ENCODE data around the gene B3GNT3. TPM values are rescaled to one million over a fixed set of nuclear protein-coding genes. Genes with fewer than 3 reads are reported as not detected.

The B3GNT3 gene
- total RNA-seq, 2 donors from 2014 or later = 5.2 to 11.9 TPM

DNA sequence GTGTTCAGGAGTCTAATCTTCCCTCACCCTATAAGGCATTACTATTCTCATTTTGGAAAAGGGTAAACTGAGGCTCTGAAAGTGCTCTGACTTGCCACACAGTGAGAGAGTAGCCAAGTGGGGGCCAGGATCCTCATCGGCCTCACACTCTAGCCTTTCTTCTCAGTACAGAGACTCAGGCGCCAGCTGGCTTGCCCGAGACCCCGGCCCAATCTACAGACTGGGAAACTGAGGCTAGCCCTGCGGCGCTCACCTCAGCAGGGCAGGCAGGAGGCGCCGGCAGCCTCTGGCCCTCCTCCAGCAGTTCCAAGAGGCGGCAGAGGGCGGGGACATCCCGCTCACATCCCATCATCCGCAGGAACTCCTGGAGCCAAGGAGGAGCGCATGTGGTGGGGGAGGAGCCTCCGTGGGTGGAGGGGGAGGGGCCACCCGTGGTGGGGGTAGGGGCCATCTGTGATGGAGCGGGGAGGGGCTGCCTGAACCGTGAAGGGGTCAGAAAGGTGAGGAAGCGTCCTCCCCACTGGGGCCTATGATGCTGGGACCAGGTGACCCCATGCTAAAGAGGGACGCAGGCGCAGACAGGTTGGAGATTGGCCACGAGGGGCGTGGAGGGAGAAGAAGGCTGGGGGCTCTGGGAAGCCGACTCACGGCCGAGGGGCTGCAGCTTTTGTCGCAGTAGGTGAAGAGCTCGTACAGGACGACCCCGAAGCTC, 35.1 kb downstream of the B3GNT3 start:
- Histone ChIP-seq H3K4me1 (replicated peaks) (no peaks in the 10 kb centered on the region), H3K4me3 (peak overlapping the region in 1 of 2 donors; percentile 10), H3K36me3 (no peaks in the 10 kb centered on the region), H3K9me3 (no peaks in the 10 kb centered on the region), H3K27me3 (replicated peaks; ENCODE audit: insufficient read depth) (no peaks in the 10 kb centered on the region), H3K27ac (no peak overlapping the region)
- intact Hi-C loops (cut with DNase I) = no loop called here
- TF ChIP-seq POLR2AphosphoS5 (IDR thresholded peaks at IDR 0.05) = no peak
- no peak for TF ChIP-seq POLR2A (IDR thresholded peaks at IDR 0.05)
- TF ChIP-seq, protein P1, sequence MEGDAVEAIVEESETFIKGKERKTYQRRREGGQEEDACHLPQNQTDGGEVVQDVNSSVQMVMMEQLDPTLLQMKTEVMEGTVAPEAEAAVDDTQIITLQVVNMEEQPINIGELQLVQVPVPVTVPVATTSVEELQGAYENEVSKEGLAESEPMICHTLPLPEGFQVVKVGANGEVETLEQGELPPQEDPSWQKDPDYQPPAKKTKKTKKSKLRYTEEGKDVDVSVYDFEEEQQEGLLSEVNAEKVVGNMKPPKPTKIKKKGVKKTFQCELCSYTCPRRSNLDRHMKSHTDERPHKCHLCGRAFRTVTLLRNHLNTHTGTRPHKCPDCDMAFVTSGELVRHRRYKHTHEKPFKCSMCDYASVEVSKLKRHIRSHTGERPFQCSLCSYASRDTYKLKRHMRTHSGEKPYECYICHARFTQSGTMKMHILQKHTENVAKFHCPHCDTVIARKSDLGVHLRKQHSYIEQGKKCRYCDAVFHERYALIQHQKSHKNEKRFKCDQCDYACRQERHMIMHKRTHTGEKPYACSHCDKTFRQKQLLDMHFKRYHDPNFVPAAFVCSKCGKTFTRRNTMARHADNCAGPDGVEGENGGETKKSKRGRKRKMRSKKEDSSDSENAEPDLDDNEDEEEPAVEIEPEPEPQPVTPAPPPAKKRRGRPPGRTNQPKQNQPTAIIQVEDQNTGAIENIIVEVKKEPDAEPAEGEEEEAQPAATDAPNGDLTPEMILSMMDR (IDR thresholded peaks at IDR 0.05) = no peak
- 18% methylated on average over 29 of the region's 29 CpGs for WGBS
- DNase-seq (ENCODE audit: low spot score) = no peak

DNA sequence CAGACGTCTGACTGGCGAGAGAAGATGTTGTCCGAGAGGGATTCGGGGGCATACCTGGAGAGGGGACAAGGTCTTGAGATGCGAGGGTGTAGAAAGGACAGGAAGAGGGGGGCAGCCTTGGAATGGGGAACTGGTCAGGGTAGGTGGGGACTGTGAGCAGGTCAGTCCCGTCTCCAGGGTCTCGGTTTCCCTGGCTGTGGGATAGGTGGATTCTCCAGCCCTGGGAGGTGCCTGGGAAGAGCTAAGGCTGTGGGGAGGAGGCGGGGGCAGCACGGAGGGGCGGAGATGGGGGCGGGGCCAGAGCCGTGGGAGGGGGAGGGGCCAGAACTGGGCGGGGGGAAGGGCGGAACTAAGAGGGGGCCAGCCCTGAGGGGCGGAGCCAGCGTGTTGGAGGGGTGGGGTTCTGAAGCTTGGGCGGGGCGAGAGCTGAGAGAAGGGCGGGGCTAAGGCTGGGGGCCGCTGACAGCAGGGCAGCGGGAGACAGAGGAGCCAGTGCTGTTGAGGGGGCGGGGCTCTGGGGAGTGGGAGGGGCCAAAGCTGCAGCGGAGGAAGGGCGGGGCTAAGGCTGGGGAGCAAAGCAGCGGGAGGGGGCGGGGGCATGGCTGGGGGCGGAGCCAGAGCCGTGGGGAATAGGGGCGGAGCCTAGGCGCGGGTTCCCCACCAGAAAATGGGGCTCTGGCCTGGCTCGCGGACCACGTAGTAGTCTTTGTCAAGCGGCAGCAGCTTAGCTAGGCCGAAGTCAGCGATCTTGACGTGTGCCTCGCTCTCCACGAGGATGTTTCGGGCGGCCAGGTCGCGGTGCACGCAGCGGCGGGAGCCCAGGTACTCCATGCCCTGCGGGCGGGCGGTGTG, 35.9 kb downstream of the B3GNT3 start:
- intact Hi-C loops (cut with DNase I) = no loop called here
- H3K27ac ChIP-seq = no peak overlapping the region
- WGBS = 23% methylated on average over 47 of the region's 50 CpGs

DNA sequence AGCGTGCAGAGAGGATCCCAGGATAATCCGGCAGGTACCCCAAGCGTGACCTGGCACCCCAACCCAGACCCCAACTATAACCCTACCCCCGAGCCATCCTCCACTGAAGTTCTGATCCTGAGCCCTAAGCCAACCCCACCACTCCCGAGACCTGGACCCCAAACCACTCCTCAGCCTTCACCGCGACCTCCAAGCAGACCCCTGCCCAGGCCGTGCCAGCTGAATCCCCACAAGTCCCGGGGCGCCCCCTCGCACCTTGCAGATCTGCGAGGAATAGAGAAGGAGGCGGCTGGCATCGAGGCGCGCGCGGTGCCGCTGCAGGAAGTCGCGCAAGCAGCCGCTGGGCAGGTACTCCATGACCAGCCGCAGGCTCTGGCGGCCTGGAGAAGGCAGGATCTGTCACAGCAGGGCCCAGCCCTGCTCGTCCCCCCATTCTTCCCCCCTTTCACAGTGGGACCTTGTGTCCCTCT, 36.5 kb downstream of the B3GNT3 start:
- no peaks in the 10 kb centered on the region for H3K36me3 ChIP-seq
- 43% methylated on average over 25 of the region's 25 CpGs for WGBS
- no peak overlapping the region for H3K27ac ChIP-seq
- no peak for DNase-seq (ENCODE audit: low spot score)
- no peaks in the 10 kb centered on the region for H3K27me3 ChIP-seq (replicated peaks; ENCODE audit: insufficient read depth)
- no peaks in the 10 kb centered on the region for H3K9me3 ChIP-seq
- intact Hi-C loops (cut with DNase I) = no loop called here
- peak overlapping the region in 1 of 2 donors; percentile 11 for H3K4me3 ChIP-seq
- TF ChIP-seq, protein P1 (IDR thresholded peaks at IDR 0.05) = no peak
- TF ChIP-seq POLR2AphosphoS5 (IDR thresholded peaks at IDR 0.05) (no peak), POLR2A (IDR thresholded peaks at IDR 0.05) (no peak)
- no peaks in the 10 kb centered on the region for H3K4me1 ChIP-seq (replicated peaks)

More for the DNA sequence above, 35.9 kb downstream of the B3GNT3 start:
- H3K9me3 ChIP-seq = no peaks in the 10 kb centered on the region
- peak overlapping the region; percentile 10 to 11 for H3K4me3 ChIP-seq
- H3K4me1 ChIP-seq (replicated peaks) = no peaks in the 10 kb centered on the region
- no peaks in the 10 kb centered on the region for H3K36me3 ChIP-seq
- TF ChIP-seq, protein P1 (IDR thresholded peaks at IDR 0.05) = no peak
- TF ChIP-seq POLR2AphosphoS5 (IDR thresholded peaks at IDR 0.05) = no peak
- TF ChIP-seq POLR2A (IDR thresholded peaks at IDR 0.05) = no peak
- peak; percentile 71 for DNase-seq (ENCODE audit: low spot score)
- H3K27me3 ChIP-seq (replicated peaks; ENCODE audit: insufficient read depth) = no peaks in the 10 kb centered on the region

DNA sequence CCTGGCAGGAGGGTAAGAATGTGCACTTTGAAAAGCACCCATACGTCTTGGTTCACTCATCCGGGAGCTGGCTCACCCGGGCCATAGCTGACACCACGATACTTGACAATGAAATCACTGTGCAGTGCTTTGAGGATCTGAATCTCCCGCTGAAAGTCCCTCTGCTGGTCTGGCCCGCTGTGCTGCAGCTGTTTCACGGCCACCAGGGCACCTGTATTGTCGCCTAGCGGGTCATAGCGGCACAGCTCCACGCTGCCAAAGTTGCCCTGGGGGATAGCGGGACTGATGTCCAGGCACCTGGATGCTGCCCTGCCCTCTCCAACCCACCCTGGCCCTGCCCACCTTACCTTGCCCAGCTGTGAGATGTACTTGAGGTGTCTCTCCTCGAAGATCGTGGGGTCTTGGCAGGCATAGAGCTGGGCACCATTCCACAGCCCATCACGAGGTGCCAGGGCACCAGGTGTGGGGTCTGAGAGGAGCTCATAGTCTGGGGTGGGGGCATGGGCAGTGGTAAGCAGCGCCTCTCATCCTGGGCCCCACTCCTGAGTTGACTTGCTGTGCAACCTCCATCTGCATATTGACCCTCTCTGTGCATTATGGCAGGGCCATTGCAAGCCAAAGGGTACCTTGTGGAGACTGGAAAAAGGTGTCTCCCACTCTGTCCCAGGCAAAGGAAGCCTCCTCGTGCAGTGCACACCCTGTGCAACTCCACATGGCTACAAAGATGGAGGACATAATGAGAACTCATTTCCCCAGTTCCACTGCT, 37.7 kb downstream of the B3GNT3 start:
- H3K4me1 ChIP-seq (replicated peaks) = no peaks in the 10 kb centered on the region
- TF ChIP-seq, protein P1 (IDR thresholded peaks at IDR 0.05) = no peak
- no peak for TF ChIP-seq POLR2A (IDR thresholded peaks at IDR 0.05)
- TF ChIP-seq POLR2AphosphoS5 (IDR thresholded peaks at IDR 0.05) = no peak
- H3K36me3 ChIP-seq = no peaks in the 10 kb centered on the region
- no peak for DNase-seq (ENCODE audit: low spot score)
- H3K4me3 ChIP-seq = no peak overlapping the region
- WGBS = 86% methylated on average over 17 of the region's 17 CpGs
- H3K9me3 ChIP-seq = no peaks in the 10 kb centered on the region
- H3K27ac ChIP-seq = no peak overlapping the region
- no peaks in the 10 kb centered on the region for H3K27me3 ChIP-seq (replicated peaks; ENCODE audit: insufficient read depth)
- intact Hi-C loops (cut with DNase I) = no loop called here
